Glomerular visceral epithelial cell (primary cell): ENCODE results near the gene PLXDC2.

Experiments used
- DNase-seq: peaks from one replicate; pipeline ENCODE4 v3.0.0-alpha.2; 2016; ENCODE audit errors: extremely low spot score

PLXDC2 gene

DNA sequence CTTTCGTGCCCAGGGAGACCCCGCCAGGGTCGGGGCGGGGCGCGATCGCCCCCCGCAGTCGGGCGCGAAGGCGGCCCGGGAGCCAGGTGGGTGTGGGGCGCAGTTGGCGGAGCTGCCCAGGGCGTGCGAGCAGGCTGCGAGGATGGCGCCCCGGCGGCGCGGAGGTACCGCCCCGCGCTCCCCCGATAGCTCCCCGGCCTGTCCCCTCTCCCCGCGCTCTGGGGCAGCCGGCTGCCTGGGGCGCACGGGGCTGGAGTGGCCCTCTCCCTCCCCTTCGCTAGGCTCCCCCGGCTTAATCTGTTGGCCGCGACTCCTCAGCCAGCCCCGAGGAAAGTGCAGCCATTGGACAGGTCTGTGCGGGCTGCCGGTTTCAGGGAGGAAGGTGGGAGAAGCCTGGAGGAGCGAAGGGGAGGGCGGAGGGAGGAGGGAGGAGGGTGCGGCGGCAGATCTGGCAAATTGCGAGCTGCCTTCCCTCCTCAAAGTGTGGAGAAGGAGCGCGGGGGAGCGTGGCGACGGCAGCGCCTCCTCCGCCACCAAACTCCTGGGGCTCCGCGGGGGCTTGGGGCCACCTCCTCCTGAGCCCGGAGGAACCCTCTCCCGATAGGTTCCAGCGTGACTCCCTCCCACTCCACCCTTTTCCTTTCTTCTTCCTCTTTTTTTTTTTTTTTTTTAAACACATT is 361 bp upstream of the PLXDC2 start:
- peak; percentile 59 for DNase-seq

DNA sequence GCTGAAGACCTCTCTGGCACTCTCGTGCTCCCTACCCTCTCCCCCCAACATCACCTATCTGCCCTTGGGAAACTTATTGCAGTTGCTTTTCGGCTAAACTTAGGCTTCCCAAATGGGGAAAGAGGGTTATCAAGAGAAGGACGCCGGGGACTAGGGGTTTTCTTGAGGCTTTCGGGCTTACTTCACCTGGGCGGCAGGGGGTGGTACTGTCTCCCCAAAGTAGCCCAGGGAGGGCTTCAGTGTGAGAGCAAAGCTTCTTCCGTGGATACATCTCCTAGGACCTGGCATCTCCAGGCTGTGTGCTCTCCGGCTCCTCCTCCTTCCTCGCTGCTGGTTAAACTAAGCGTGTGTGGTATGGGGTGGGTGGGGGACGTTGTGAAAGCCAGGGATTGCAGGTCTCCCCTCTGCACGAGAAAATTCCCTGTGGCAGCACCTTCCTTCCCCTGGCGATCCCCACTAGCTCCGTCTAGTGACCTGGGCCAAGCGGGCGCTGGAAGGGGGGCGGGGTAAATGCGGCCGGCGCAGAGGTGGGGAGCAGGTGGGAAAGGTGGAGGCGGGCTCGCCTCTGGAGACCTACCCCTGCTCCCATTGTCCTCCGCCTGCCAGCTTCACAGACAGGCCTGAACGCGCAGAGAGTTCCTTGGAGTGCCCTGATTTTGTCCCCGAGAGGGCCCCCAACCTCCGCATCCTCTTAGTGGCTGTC is 1.1 kb downstream of the PLXDC2 start:
- DNase-seq, result no peak

DNA sequence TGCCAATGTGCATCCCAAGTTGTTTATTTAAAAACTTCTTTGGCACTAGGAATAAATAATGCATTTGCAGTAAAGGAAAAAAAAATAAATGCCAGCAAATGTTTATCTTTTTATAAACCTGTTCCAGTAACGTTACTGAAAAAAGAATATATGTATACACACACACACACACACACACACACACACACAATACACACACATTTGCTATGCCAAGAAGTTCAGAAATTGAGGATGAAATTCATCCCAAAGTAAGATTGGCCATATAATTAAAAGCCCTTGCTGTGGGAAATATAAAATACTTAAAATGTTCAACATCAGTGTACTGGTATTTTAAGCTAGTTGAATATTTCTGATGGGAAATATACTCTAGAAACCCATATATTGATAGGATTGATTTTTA is 2.6 kb downstream of the PLXDC2 start:
- no peak for DNase-seq

DNA sequence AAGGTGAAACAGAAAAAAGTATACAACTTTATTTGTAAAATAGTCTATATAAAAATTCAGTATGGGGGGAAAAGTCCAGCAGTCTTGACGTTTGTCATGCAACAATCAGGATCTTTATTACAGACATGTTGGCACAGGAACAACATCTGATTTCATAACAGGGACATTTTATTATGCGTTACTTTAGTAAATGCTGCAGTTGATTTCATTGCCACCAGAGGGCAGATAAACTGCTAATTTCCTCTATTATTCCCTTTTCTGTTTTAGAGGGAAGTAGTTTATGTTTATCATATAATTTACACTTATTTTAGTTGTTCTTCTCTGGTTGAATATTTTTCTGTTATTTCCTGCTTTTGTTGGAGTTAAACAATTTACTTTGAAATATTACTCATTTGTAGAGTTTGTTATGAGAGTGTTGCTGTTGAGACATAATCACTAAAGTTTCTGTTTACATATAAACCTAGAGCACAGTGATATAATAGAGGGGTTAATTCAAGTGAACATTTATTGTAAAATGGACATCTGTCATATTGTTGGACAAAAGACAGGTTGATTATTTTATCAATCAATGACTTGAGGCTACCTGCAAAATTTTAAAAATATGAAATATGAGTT is 3.3 kb downstream of the PLXDC2 start:
- peak; percentile 43 for DNase-seq

DNA sequence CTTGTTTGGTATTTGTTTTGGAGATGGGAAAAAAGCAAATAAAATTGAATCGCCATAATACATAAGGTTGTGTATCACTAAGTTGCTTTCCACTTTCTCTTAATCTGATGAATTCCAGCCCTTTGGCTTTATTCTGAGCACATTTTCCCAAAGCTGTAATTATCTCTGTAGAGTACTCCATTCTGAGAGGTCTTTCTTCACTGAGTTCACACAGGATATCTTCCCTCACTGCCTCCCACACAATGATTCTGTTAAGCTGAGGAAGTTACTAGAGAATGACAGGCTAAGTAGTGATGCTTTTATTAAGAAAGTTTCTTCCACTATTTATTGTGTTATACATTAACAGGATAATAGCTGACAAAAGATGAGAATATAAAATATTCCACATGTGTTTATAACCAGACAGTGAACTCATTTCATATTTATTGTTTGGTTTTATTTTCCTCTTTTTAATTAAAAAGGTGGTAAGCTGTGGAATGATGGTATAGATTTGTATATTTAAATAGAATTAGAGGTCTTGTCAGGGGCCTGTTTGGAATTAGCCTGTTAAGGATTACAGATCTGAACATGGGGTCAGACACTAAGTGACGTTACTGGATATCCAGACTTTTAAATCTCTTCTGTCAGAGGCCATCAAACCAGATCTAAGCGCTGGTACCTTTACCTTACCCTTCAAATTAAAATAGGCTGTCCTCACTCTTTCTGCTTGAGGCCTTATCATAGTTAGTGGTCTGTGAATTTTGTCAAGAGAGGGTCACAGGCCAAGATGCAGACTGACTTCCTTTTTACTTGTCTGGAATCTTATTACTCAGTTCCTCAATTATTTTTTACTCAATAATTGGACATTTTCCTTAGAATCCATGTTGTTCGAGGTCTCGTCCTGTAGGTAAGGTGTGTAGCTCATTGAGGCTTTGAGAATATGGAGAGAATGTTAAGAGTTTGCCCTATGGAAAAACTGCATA is 8.4 kb downstream of the PLXDC2 start:
- DNase-seq, result no peak

DNA sequence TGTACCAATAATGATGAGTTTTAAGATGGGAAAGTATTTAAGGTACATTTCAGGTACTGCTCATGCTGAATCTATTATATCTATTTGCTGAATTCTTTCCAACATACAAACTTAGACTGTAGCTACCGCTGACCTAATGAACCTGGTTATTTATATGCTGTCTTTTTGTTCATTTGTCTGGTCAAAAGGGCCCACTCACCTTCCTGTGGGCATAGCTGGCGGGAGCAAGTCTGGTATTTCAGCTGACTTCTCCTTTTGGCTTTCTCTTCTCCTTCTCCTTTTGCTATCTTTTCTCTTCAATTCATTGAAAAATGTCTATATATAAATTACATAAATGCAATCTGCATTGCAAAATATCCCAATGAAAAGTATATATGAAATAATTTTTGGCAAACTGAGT is 9.5 kb downstream of the PLXDC2 start:
- DNase-seq, result no peak

DNA sequence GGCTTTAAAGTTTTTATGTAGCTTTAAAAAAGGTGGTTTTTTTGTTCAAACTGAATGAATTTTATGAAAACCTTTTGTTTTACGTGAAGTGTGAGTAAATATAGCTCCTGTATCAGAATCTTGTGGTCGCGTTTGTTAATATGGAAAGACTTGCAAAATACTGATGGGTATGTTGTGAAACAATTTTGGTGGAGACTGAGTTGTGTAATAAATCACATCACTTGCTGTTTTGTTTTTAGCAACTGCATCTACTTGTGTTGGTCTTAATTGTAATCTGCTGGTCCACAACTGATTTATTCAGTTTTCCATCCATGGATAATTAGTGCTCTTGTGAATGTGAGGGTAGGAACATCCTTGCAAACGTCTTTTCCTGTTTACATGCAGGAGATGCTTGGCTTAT is 10.5 kb downstream of the PLXDC2 start:
- no peak for DNase-seq

DNA sequence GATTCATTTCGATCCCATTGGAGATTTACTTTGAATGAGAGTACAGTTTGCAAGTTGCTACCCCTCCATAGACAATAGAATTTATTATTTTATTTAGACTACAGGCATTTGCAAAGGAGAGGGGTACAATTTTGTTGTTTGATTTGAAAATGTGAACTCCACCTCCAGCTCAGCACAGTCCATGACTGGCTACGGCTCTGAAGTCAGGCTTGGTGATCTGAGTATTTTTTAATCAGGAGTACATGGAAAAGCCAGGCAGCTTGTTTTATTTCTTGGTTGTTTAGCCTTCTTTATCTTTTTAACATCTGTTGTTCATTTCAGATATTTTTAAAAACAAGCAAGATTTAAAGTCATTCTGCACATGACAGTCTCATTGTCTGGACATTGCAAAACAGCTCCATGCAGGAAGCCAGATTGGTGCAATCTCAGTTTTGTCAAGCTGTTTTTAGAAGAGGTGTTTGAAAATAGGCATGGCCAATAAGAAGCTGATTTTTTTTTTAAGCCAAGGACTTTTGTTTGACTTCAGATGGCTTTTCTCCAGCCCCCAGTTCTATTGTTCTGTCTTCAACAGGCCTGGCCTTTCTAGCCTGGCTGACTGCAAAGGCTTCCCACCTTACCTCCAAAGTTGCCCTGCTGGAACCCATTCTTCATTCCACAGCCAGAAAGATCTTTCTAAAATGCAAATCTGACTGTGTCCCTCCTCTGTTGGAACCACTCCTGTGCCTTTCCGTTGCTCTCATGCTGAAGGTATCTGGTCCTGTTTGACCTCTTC is 12.2 kb downstream of the PLXDC2 start:
- DNase-seq, result no peak

DNA sequence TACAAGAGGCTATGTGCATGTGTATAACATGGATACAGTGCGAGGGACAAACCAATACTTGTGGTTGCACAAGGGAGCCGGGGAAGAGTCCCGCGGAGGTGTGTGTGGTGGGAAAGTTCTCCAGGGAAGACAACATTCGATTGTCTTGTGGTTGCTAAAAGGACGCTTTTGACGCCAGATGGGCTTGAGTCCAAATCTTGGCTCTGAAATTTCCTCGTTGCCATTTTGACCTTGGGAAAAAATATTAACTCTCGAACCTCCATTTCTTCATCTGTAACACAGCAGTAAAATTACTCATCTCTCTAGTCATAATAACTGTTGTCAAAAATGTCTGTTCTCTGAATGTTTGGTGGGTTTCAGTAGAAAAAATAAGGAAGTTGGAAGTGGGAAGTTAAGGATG is 16.5 kb downstream of the PLXDC2 start:
- no peak for DNase-seq

DNA sequence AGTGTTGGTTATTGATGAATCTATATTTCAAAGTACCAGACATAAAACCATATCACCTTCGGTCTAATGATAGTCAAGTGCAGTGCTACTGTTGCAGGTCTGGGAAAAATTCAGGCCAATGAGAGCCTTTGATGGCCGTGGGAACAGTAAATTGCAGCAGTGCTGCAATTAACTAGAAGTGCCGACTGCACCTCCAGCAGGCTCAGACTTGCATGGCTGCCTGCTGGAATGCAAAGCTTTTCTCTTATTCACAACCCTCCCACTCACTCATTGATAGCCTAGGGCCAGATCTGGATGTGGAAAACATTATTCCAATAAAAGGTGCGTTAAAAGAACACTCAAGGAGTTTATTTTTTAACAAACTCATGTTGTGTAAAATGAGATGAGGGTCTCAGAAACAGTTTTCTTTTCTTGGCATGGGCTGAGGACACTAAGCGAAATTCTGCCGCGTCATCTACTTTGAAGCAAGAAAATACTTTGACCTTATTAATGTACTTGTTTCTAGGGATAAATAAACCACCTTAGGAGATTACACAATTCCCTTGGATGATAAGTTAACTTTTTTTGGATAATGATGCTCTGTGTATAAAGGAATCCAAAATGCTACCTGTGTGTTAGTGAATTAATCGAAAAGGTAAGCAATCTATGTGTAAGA is 17.1 kb downstream of the PLXDC2 start:
- DNase-seq, result no peak

DNA sequence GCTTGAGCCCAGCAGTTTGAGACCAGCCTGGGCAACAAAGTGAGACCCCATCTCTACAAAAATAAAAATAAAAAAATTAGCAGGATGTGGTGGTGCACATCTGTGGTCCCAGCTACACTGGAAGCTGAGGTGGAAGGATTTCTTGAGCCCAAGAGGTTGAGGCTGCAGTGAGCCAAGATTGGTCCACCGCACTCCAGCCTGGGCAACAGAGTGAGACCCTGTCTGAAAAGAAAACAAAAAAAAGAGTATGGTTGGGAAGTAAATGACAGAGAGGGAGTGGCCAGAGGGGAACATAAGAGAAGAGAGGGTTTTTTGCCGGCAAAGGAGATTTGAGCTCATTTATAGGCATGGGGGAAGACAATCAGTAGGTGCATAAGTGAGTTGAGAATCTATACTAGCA is 19.7 kb downstream of the PLXDC2 start:
- DNase-seq, result no peak

DNA sequence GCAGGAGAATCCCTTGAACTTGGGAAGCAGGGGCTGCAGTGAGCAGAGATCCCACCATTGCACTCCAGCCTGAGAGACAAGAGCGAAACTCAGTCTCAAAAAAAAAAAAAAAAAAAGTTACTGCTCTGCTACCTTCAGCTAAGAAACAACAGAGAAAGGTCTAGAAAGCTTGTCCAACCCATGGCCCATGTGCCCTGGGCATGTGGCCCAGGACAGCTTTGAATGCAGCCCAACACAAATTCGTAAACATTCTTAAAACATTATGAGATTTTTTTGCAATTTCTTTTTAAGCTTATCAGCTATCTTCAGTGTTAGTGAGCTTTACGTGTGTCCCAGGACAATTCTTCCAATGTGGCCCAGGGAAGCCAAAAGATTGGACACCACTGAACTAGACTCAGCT is 22.9 kb downstream of the PLXDC2 start:
- DNase-seq, result no peak

DNA sequence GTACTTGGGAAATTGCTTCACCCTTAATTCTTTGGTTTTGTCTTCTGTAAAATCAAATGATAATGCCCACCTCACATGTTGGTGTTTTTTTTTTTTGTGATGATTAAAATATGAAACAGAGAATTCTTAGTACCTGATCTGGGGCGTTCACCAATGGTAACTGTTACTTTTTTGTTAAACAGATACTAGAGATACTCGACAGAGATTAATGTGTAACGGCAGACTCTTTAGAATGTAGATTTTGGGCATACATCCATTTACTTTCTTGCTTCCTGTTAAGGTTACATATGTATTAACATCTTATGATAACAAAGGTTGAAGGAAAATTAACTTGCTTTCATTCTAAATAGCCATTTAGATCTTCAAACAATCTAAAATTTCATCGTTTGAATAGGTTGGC is 23.3 kb downstream of the PLXDC2 start:
- no peak for DNase-seq

DNA sequence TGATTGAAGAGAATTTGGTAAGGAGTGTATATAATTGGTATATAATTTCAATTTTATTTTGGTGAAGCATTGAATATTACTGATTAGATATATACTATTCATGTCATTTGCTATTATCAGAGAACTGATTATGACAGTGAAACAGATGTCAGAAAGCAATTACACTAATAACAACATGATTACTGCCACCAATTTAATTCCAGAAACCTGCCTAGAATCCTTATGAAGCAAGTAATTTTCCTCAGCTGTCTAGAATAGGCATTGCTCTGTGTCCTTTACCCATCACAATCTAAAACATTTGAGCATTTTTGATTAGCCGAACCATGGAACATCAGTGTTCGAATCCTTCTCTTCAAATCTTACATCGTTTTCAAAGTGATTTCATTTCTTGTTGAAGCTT is 24.5 kb downstream of the PLXDC2 start:
- no peak for DNase-seq

DNA sequence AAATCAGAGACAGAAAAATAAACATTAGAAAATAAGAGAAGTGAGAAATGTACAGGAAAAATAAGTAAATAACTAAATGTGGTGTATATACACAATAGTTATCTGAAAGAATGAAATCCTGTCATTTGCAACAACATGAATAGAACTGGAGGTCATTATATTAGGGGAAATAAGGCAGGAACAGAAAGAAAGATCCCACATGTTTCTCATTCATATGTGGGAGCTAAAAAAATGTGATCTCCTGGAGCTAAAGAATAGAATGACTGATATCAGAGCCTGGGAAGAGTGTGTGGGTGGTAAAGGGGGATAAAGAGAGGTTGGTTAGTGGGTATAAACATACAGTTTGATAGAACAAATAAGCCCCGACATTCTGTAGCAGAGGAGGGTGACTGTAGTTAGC is 27.3 kb downstream of the PLXDC2 start:
- DNase-seq, result no peak

DNA sequence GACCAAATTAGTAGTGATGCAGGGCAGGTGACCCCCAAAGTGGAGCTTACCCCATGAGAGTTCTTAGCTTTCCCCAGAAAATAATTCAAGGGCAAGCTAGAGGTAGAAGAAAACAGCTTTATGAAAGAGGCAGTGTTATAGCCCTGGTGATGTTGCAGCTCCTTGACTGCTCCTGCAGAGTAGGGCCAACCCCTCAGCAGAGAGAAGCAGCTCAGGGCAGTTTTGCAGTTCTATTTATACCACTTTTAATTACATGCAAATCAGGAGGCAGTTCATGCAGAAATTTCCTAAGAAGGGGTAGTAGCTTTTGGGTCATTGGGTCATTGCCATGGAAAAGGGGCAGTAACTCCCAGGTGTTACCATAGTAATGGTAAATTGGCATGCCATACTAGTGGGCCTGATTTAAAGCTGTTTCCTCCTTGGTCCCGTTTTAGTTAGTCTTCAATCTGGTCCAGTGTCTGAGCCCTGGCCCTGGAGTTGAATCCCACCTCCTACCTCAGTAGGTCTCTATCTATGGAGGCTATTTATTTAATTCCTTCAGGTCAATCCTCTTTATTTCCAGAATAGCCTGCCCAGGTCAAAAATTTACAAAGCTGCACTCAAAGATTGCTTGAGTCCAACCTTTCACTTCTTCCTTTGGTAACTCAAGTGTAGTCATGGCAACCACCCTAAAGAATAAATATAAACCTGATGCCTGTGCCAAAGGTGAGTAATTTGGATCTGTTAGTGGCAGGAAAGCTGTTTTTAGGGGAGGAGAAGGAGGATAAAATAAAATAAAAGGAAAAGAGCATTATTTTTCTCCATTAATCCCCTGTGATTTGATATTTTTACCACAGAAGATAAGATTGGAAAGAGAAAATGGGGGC is 29.5 kb downstream of the PLXDC2 start:
- DNase-seq, result no peak

DNA sequence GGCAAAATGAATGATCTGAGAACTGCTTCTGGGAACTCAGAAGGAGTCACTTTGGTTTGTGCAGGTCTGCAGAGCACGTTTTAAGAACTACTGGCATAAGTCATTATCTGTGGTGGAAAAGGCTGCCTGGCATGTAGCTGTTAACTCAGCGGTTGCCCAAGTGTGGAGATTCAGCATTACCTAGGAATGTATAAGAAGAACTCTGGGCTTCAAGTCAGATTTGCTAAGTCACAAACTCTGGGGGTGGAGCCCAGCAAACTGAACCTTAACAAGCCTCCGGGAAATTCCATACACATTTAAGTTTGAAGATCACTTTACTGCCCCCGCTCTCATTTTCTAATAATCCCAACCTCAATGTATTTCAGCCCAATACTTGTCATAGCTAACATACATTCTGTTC is 31.1 kb downstream of the PLXDC2 start:
- peak; percentile 33 for DNase-seq

DNA sequence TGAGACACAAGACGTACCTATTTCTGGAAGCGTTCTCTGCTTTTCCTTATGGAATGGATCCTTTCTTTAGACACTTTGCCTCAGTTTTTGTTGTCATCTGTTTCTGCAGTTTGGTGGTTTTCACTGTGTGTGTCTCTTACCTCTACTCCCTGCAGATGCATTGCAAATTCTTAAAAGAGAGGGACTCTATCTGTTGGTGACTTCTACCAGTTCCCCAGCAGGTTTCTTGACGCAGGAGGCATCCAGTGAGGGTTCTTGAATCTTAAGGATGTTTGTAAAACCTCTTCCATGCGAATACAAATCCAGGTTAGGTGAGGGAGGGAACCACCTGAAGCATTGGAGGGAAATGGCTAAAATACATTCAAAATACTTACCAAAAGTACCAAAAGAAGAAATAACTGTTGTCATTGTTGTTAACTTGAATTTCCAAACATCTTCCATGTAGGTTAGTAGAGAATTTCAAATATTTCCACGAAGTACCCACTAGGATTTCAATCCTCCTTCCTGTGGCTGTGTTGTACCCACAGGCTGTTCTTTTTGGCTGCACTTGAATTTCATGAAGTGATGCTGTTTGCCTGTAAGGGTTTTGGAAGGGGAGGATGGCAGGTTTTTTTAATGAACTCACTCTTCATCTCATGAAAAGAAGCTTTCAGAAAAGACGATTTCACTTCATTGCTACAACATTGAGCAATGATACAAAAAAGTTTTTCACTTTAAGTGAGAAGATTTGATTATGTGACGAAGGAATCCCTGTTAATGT is 32.2 kb downstream of the PLXDC2 start:
- no peak for DNase-seq

DNA sequence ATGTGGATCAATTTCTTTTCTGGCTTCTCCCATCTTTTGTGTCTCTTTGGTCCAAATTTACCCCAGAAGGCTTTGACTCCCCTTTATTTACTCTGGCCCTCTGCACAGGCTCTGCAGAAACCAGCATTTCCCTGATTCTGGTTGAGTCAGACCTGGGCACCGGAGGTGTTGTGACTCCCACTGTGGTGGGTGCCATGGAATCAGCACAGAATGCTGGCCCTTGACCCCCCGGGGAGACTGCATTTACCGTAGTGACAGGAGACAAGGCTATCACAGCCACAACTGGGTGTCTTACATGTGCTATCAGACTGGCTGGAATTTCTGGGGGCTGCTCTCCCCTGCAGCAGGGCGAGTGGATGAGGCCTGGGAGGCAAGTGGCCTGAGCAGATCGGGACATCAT is 37.6 kb downstream of the PLXDC2 start:
- no peak for DNase-seq
